ENCODE results near the gene MMEL1.

The MMEL1 gene

GRCh38 chr1:2642560-2643413 lies 10.0 kb upstream of the MMEL1 start:
- peak; percentile 100 for DNase-seq (ENCODE audit: insufficient read length, low spot score)
- FAIRE-seq = peak; percentile 88

GRCh38 chr1:2642131-2642559 lies 9.3 kb upstream of the MMEL1 start:
- DNase-seq (ENCODE audit: insufficient read length, low spot score) (no peak), FAIRE-seq (no peak)

- FAIRE-seq = no peak
- DNase-seq (ENCODE audit: insufficient read length, low spot score) = no peak
These were observed 8.7 kb upstream of the MMEL1 start for GRCh38 chr1:2641381-2642130.

GRCh38 chr1:2640626-2641025 lies 7.8 kb upstream of the MMEL1 start:
- no peak for FAIRE-seq
- DNase-seq (ENCODE audit: insufficient read length, low spot score) = no peak

- DNase-seq (ENCODE audit: insufficient read length, low spot score) (no peak), FAIRE-seq (no peak)
These were observed 7.0 kb upstream of the MMEL1 start for GRCh38 chr1:2639607-2640521.

- FAIRE-seq (no peak), DNase-seq (ENCODE audit: insufficient read length, low spot score) (no peak)
These were observed 6.4 kb upstream of the MMEL1 start for GRCh38 chr1:2639203-2639602.

GRCh38 chr1:2638466-2639115 lies 5.8 kb upstream of the MMEL1 start:
- DNase-seq (ENCODE audit: insufficient read length, low spot score) = no peak
- no peak for FAIRE-seq

GRCh38 chr1:2637442-2638145 lies 4.8 kb upstream of the MMEL1 start:
- DNase-seq (ENCODE audit: insufficient read length, low spot score) (no peak), FAIRE-seq (no peak)

- FAIRE-seq (no peak), DNase-seq (ENCODE audit: insufficient read length, low spot score) (no peak)
These were observed 3.9 kb upstream of the MMEL1 start for GRCh38 chr1:2636733-2637132.

- no peak for FAIRE-seq
These were observed 2.7 kb upstream of the MMEL1 start for GRCh38 chr1:2635361-2636010.

GRCh38 chr1:2633936-2634491 lies 1.2 kb upstream of the MMEL1 start:
- DNase-seq (ENCODE audit: insufficient read length, low spot score) = no peak
- no peak for FAIRE-seq

More at GRCh38 chr1:2635361-2636010, 2.7 kb upstream of the MMEL1 start:
- no peak for DNase-seq (ENCODE audit: insufficient read length, low spot score)

- DNase-seq (ENCODE audit: insufficient read length, low spot score) = no peak
These were observed 635 bp upstream of the MMEL1 start for GRCh38 chr1:2633366-2633935.

GRCh38 chr1:2632051-2632430 lies 775 bp downstream of the MMEL1 start:
- DNase-seq (ENCODE audit: insufficient read length, low spot score) (no peak), FAIRE-seq (no peak)

More at GRCh38 chr1:2633366-2633935, 635 bp upstream of the MMEL1 start:
- no peak for FAIRE-seq

GRCh38 chr1:2631136-2632050 lies 1.4 kb downstream of the MMEL1 start:
- FAIRE-seq (no peak), DNase-seq (ENCODE audit: insufficient read length, low spot score) (no peak)

- no peak for FAIRE-seq
- no peak for DNase-seq (ENCODE audit: insufficient read length, low spot score)
These were observed 2.2 kb downstream of the MMEL1 start for GRCh38 chr1:2630498-2631135.

- FAIRE-seq = no peak
- no peak for DNase-seq (ENCODE audit: insufficient read length, low spot score)
These were observed 3.0 kb downstream of the MMEL1 start for GRCh38 chr1:2629627-2630497.
